PC-9 (cell line): ENCODE results near the gene KIF17. TPM values are rescaled to one million over a fixed set of nuclear protein-coding genes. Genes with fewer than 3 reads are reported as not detected.

ENCODE experiments used
- BruUV-seq: library from RNA; stranded (reverse); fragments of 400-500 nt; replicated peaks from 2 replicates; lab custom pipeline; 2021; lab: Mats Ljungman, UMichigan
- CTCF ChIA-PET: fragments of 300-600 bp; sonication (Branson Sonifier 250); formaldehyde crosslinking; loops from one replicate; lab custom pipeline; 2022; ENCODE audit warnings: antibody characterized with exemption; lab: Charles Lee
- POLR2A ChIA-PET: fragments of 300-600 bp; sonication (Branson Sonifier 250); formaldehyde crosslinking; loops from one replicate; lab custom pipeline; 2022; ENCODE audit warnings: antibody characterized with exemption; ENCODE audit not compliant: unreplicated experiment; lab: Charles Lee
- DNase-seq, 2 experiments: peaks; one replicate each; pipeline versions ENCODE4 v3.0.0 to v3.0.0-alpha.2; 2015 to 2022; ENCODE audit warnings: mixed read lengths in 1 of 2
- H2AFZ ChIP-seq: fragments of 200-600 bp; sonication (generic); 2 replicates; pipeline ENCODE4 v1.8.1; 2017; ENCODE audit warnings: antibody characterized with exemption
- H3F3A ChIP-seq: fragments of 200-600 bp; sonication (generic); 2 replicates; pipeline ENCODE4 v1.8.1; 2017; ENCODE audit warnings: antibody characterized with exemption, mild to moderate bottlenecking, low read depth; ENCODE audit not compliant: insufficient read depth
- H3K27ac ChIP-seq: fragments of 200-600 bp; sonication (generic); 2 replicates; pipeline ENCODE4 v1.6.1; 2016; ENCODE audit warnings: mixed run types
- H3K27me3 ChIP-seq: fragments of 200-600 bp; sonication (generic); 2 replicates; pipeline ENCODE4 v1.6.1; 2016; ENCODE audit warnings: low read depth, mixed run types; ENCODE audit not compliant: insufficient read depth
- H3K36me3 ChIP-seq: fragments of 200-600 bp; sonication (generic); 2 replicates; pipeline ENCODE4 v1.6.1; 2016; ENCODE audit warnings: low read depth, mixed run types
- H3K4me1 ChIP-seq: fragments of 200-600 bp; sonication (generic); replicated peaks from 2 replicates; pipeline ENCODE4 v1.6.1; 2016; ENCODE audit warnings: mixed run types; ENCODE audit not compliant: insufficient read depth
- H3K4me2 ChIP-seq: fragments of 200-600 bp; sonication (generic); 2 replicates; pipeline ENCODE4 v1.6.1; 2017; ENCODE audit warnings: mixed run types
- H3K4me3 ChIP-seq: fragments of 200-600 bp; sonication (generic); 2 replicates; pipeline ENCODE4 v1.6.1; 2016; ENCODE audit warnings: mixed run types
- H3K79me2 ChIP-seq: fragments of 200-600 bp; sonication (generic); 2 replicates; pipeline ENCODE4 v1.6.1; 2017; ENCODE audit warnings: low read depth, mixed run types
- H3K9me2 ChIP-seq: fragments of 200-600 bp; sonication (generic); 2 replicates; pipeline ENCODE4 v1.8.1; 2017; ENCODE audit warnings: mild to moderate bottlenecking; ENCODE audit not compliant: insufficient read depth
- H3K9me3 ChIP-seq: fragments of 200-600 bp; sonication (generic); 2 replicates; pipeline ENCODE4 v1.8.1; 2016; ENCODE audit warnings: low read depth; ENCODE audit not compliant: insufficient read depth
- H4K20me1 ChIP-seq: fragments of 200-600 bp; sonication (generic); 2 replicates; pipeline ENCODE4 v1.8.1; 2017; ENCODE audit not compliant: insufficient read depth
- CTCF ChIP-seq: fragments of 200-600 bp; sonication (generic); conservative IDR thresholded peaks from 2 replicates; pipeline ENCODE4 v1.6.1; 2017; ENCODE audit warnings: mixed run types, antibody characterized with exemption, mild to moderate bottlenecking, moderate library complexity
- EZH2 ChIP-seq: fragments of 200-600 bp; sonication (generic); IDR thresholded peaks from 2 replicates; pipeline ENCODE4 v1.8.0; 2017; ENCODE audit warnings: antibody characterized with exemption, low read depth
- intact Hi-C: fragments of 100-400 bp; cut with micrococcal nuclease; formaldehyde crosslinking; loops from one replicate; pipeline ENCODE4 v1.10.0; 2022; ENCODE audit not compliant: unreplicated experiment
- total RNA-seq: library from RNA; stranded (reverse); gene quantifications from 2 replicates; pipeline ENCODE4 v1.2.3, GENCODE V29; 2021

The KIF17 gene
- total RNA-seq, 1 experiment from 2014 or later, result 1.2 TPM

GRCh38 chr1:20760322-20760721 lies 42.5 kb upstream of the KIF17 start:
- no peaks in the 10 kb centered on the region for H3K4me1 ChIP-seq
- POLR2A ChIA-PET, result no interaction called here
- no peaks in the 10 kb centered on the region for H3K9me3 ChIP-seq
- no peak overlapping the region for H3K27ac ChIP-seq
- H3K4me2 ChIP-seq, result no peak overlapping the region
- peaks cover 10% of the 10 kb centered on the region for H3K36me3 ChIP-seq
- H2AFZ ChIP-seq, result no peak overlapping the region
- H3F3A ChIP-seq, result peaks cover 3% of the 10 kb centered on the region; the same call in 1 of the 2 replicates
- no peak overlapping the region for H3K4me3 ChIP-seq
- no peaks in the 10 kb centered on the region for H3K9me2 ChIP-seq
- no peaks in the 10 kb centered on the region for H3K27me3 ChIP-seq
- CTCF ChIA-PET, result no interaction called here
- no peaks in the 10 kb centered on the region for H4K20me1 ChIP-seq
- TF ChIP-seq CTCF (no peak), EZH2 (no peak)
- H3K79me2 ChIP-seq, result no peaks in the 10 kb centered on the region
- no TSS peak for BruUV-seq
- intact Hi-C loops, result no loop called here
- DNase-seq, result no peak

- Histone ChIP-seq H3K9me2 (no peaks in the 10 kb centered on the region), H3K27ac (no peak overlapping the region), H2AFZ (no peak overlapping the region), H3K9me3 (no peaks in the 10 kb centered on the region), H3K4me1 (no peaks in the 10 kb centered on the region), H3K27me3 (no peaks in the 10 kb centered on the region), H3K79me2 (no peaks in the 10 kb centered on the region), H3K4me2 (no peak overlapping the region), H3K4me3 (no peak overlapping the region), H3F3A (no peaks in the 10 kb centered on the region), H4K20me1 (peaks cover 6% of the 10 kb centered on the region; the same call in 1 of the 2 replicates), H3K36me3 (peaks cover 9% of the 10 kb centered on the region; the same call in 1 of the 2 replicates)
- BruUV-seq, result no TSS peak
- ChIA-PET CTCF (no interaction called here), POLR2A (no interaction called here)
- TF ChIP-seq EZH2 (no peak), CTCF (no peak)
- intact Hi-C loops, result no loop called here
- DNase-seq, result no peak
These were observed 35.8 kb upstream of the KIF17 start for GRCh38 chr1:20753589-20753988.

GRCh38 chr1:20751462-20751990 lies 33.7 kb upstream of the KIF17 start:
- BruUV-seq, result no TSS peak
- Histone ChIP-seq H4K20me1 (peaks cover 6% of the 10 kb centered on the region; the same call in 1 of the 2 replicates), H3K27me3 (no peaks in the 10 kb centered on the region), H2AFZ (no peak overlapping the region), H3K4me1 (no peaks in the 10 kb centered on the region), H3K9me2 (no peaks in the 10 kb centered on the region), H3K36me3 (peaks cover 9% of the 10 kb centered on the region; the same call in 1 of the 2 replicates), H3F3A (no peaks in the 10 kb centered on the region), H3K27ac (no peak overlapping the region), H3K79me2 (no peaks in the 10 kb centered on the region), H3K4me3 (no peak overlapping the region), H3K4me2 (no peak overlapping the region), H3K9me3 (no peaks in the 10 kb centered on the region)
- CTCF ChIA-PET, result interaction anchor here (0.6 kb wide), 1 partner anchor 251 kb away, joined by 3 read pairs; no protein-coding TSS in a partner anchor
- DNase-seq, result no peak
- POLR2A ChIA-PET, result interaction anchor here (0.6 kb wide), 1 partner anchor 689 kb away, joined by 5 read pairs; no protein-coding TSS in a partner anchor
- TF ChIP-seq CTCF (no peak), EZH2 (no peak)
- intact Hi-C loops, result no loop called here
